ENCODE measurements around the gene USP46. TPM values are rescaled to one million over a fixed set of nuclear protein-coding genes. Genes with fewer than 3 reads are reported as not detected.

The USP46 gene, protein sequence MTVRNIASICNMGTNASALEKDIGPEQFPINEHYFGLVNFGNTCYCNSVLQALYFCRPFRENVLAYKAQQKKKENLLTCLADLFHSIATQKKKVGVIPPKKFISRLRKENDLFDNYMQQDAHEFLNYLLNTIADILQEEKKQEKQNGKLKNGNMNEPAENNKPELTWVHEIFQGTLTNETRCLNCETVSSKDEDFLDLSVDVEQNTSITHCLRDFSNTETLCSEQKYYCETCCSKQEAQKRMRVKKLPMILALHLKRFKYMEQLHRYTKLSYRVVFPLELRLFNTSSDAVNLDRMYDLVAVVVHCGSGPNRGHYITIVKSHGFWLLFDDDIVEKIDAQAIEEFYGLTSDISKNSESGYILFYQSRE
- 24.1 TPM for total RNA-seq

GRCh38 chr4:52659001-52659721 is at the start of gene USP46:
Gene USP46 (minus strand): TSS chr4:52659301. CDS start chr4:52659150, 151 bp downstream.
- DNase-seq = peak; percentile 92

DNA sequence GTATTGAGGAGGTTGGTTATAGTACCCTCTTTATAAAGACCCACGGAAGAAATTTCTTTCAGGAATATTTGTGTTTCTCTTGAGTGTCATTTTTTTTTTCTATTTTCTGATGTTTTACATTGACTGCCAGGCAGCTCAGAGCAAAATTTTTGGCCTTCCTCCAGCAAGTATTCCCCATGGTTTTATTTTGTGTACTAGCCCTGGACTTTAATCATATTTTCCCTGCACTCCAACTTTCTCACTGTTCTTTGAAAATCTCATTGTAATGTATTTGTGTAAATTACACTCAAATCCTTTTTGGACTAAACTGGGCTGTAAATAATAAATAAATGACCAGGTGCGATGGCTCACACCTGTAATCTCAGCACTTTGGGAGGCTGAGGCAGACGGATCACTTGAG is 45.6 kb upstream of the USP46 start:
- peak; percentile 21 for DNase-seq

- DNase-seq = no peak
Measured at GRCh38 chr4:52704133-52704532, 45.0 kb upstream of the USP46 start.

DNA sequence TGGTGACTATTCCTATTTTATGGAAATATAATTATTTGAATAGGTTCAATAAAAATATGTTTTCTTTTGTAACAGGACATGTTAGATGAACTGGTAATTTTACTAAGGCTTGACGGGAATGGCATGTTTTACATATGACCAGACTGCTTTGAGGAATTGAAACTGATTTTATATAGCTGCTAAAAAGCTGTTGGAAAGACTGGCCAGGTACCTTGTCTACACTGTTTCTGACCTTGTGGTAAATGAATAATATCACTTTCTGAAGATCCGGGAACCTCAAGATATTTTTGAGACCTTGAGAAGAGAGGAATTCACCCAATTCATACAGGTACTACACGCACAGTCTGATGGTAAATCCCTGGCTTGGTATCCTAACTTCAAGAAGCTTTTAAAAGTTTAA is 42.1 kb upstream of the USP46 start:
- no peak for DNase-seq

- peak; percentile 51 for DNase-seq
Measured at GRCh38 chr4:52694936-52695335, 35.8 kb upstream of the USP46 start.

DNA sequence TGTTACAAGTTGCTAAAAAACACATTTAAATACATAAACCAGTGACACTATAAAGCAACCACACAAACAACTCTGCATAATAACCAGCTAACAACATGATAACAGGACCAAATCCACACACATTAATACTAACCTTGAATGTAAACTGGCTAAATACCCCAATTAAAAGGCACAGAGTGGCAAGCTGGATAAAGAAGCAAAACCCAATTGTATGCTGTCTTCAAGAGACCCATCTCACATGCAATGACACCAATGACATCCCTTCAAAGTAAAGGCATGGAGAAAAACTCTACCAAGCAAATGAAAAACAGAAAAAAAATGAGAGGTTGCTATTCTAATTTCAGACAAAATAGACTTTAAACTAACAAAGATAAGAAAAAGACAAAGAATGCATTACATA is 34.4 kb upstream of the USP46 start:
- DNase-seq = no peak

DNA sequence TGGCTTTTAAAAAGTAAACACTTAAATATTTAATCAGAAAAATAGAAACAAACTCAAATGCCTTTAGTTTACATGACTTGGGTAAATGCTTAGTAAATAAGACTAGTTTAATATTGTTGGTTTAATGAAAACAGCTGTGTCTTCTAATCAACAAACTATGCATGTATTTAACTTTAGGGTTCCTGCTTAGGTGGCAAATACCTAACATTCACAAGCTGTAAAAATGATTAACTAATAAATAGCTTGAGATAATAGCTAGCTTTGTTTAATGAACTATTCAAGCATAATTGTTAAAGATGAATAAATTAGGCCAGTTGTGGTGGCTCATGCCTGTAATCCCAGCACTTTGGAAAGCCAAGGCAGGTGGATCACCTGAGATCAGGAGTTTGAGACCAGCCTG is 30.0 kb upstream of the USP46 start:
- DNase-seq = no peak

DNA sequence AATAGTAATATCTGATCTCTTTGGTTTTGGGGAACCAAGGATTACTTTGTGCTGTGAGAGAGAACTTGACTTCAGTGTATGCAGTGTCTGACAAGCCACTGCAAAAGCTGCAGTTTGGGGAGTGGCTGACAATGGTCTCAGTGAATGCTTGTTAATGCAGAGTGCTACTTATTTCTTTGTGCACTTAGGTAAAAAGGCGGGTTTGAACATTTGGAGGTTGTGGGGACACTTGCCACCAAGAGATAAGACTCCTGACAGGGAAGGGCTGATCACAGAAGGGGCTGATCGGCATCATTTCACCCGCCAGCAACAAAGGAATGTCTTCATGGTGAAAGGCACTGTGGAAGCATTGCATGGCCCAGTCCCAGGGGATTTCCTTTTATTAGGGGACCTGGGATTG is 28.6 kb upstream of the USP46 start:
- DNase-seq = no peak

DNA sequence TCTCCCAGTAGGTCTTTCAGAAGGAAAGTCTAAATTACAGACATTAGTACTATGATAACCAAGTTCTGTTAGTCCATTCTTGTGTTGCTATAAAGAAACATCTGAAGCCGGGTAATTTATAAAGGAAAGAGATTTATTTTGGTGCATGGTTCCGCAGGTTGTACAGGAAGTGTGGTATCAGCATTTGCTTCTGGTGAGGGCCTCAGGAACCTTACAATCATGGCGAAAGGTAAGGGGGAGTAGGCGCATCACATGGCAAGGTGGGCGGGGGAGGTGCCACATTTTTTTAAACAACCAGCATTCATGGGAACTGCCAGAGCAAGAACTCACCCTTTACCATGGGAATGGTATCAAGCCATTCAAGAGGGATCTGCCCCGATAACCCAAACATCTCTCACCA is 26.2 kb upstream of the USP46 start:
- DNase-seq = no peak

DNA sequence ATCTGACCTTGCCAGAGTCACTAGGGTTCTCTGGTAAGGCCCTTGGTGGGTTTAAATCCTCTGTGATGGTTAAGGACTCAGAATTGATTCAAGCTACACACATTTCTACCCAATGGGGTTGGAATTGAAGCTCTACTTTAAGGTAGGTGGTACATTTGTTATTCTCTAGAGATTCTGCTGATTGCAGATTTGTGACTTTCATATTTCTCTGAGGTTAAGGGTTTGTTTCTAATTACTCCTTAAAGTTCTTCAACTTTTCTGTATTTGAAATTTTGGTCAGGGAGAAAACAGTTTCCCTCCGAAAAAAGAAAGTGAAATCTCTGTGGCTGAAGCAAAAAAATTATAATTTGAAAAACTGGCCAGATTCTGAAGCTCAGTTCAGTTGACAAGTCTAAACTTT is 25.8 kb upstream of the USP46 start:
- no peak for DNase-seq

DNA sequence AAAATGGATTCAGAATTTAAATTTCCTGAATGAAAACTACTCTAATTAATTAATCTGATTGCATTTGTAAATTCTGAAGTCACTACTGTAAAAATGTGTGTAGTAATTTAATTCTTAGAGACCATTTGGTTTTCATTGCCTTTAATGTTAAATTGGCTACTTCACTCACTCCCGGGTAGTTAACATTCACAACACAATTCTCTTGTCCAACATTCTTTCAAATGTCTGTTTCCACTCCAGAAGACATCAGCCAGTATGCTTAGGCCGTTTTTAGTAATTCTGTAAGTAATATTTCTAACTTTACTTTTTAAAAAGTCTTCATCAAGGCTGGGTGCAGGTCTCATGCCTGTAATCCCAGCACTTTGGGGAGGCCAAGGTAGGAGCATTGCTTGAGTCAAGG is 21.3 kb upstream of the USP46 start:
- peak; percentile 35 for DNase-seq

GRCh38 chr4:52676536-52676935 is 17.4 kb upstream of the USP46 start:
- no peak for DNase-seq

- no peak for DNase-seq
Measured at GRCh38 chr4:52675111-52675510, 16.0 kb upstream of the USP46 start.

GRCh38 chr4:52670739-52671138 is 11.6 kb upstream of the USP46 start:
- no peak for DNase-seq

DNA sequence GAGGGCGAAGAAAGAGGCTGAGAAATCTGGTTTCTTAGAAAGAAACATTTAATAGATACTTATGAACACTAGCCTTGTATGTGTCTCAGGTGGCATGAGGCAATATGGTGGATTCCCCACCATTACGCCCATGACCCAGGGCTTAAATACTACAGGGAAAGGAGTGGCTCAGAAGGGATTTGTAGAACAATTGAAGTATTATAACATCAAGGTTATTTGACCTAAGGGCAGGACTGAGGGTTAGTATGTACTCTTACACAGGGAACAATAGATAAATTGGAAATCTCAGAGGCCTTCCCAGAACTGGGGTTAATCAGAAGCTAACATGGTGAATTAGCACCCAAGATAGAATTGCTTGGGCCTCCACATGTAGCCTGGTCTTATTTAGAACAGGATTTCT is 11.0 kb upstream of the USP46 start:
- no peak for DNase-seq

DNA sequence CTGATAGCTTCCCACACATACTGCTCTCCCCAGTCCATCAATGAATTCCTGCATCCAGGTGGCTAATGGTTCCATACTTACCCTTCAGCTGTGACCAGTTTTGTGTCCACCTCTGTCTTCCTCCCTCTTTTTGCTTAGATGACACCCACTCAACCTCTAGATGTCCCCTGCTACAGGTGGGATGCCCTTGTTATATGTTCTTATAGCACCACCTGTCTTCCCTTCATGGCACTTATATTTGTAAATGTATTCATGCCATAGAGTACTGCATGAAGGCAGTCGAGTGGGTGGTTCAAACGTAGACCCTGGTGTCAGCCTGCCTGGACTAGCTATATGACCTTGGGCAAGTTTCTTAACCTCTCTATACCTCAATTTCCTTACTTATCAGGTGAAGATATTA is 6.5 kb upstream of the USP46 start:
- no peak for DNase-seq

- no peak for DNase-seq
Measured at GRCh38 chr4:52664479-52664878, 5.4 kb upstream of the USP46 start.

GRCh38 chr4:52661966-52662690 is 3.0 kb upstream of the USP46 start:
- no peak for DNase-seq

GRCh38 chr4:52660643-52661042 is 1.5 kb upstream of the USP46 start:
- no peak for DNase-seq

DNA sequence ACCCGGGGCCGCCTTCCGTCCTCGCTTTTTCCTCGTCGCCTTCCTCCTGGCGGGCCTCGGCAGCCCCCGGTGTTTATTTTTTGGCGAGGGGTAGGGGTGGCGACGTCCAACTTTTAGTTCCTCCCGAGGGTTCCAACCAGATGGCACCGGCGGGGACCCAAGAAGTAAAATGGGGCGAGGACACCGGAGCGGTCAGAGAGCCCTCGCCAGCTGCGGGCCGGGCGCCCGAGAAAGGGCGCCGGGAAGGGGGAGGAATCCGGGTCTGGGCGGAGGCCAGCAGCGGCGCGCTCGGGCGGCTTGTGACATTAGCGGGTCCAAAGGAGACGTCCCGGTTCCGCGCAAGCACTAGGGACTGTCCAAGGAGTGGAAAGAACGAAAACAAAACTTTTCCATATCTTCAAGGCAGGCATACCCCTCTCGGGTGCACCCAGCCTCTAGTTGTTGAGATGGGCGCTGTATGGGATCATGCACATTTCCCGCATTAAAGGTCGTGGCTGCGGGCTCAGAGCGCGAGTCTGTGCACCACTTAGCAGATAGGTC is 691 bp upstream of the USP46 start:
- DNase-seq = peak; percentile 61

- no peak for DNase-seq
Measured at GRCh38 chr4:52658641-52659000, 480 bp downstream of the USP46 start.

- DNase-seq = peak; percentile 79
Measured at GRCh38 chr4:52657618-52658501, 1.2 kb downstream of the USP46 start.

All from tongue (tissue), 2 donors.